HG03280 (cell line): ENCODE data around the gene SELP.
A peak's percentile ranks its signal among the peaks of the same experiment; 100 is the strongest.

Experiments
- ATAC-seq: cut with Tn5 transposase; IDR thresholded peaks from one replicate; pipeline ENCODE4 v1.9.1; 2021; ENCODE audit warnings: mild to moderate bottlenecking, moderate library complexity; ENCODE audit not compliant: unreplicated experiment

The SELP gene

DNA sequence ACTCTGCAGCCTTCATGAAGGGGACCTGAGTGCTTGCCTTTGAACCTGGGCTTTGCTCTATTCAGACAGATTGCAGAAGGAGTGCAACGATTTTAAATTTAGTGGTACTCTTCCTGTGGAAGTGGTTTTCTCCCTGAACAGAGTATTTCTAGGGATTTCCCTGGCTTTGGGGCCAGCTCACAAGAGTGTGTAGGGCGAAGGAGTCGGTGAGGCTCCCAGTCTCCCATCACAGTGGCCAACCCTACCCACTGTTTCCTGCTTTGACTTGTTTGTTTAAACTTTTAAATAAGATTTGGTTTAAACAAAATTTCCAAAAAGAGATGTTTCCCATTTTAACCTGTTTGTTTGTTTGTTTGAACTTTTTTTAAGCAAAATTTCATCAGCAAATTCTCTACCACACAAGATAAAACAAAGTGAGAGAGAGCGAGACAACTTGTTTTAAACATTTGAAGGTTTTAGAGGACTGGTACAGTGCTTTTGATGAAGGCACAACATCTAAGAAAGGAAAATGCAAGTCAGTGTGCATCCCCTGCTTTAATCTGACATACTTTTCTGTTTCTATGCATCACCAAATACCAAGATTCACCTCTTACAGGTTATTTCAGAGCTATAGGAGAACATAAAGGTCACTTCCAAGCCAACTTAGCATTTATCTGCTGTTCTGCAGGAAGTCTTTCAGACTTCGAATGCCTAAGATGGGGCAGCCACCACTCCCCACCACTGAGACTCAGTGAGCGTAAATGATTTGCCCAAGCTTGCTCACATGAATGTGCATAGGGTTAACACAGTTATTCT lies 6.6 kb downstream of the SELP start:
- ATAC-seq, result no peak

DNA sequence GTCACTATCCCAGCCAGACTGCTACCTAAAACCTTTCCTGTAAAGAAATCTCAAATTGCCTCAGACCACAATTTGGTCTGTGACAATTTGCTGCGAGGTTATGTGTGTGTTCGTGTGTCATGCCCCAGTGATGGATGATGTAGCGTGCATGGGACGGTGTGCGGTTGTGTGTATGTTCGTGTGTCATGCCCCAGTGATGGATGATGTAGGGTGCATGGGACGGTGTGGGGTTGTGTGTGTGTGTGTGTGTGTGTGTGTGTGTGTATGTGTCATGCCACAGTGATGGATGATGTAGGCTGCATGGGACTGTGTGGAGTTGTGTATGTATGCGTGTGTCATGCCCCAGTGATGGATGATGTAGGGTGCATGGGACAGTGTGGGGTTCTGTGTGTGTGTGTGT lies 9.4 kb downstream of the SELP start:
- no peak for ATAC-seq

DNA sequence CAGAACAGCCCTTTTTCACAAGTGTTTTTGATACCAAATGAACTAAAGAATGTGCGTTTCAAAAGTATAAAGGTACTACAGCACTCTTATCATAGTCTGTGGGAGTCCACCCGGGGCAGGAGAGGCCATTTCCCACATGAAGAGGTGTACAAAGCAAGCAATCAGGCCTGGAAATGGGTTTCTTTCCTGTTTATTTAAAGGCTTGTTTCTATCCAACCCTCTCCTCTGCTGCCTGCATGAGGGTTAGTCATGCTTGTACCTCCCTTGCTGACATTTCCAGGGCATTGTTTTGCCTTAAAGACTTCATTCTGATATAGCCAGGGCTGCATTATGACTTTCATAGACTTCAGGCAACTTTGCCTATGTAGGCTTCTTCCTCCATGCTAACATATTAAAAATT lies 11.6 kb downstream of the SELP start:
- ATAC-seq, result no peak

DNA sequence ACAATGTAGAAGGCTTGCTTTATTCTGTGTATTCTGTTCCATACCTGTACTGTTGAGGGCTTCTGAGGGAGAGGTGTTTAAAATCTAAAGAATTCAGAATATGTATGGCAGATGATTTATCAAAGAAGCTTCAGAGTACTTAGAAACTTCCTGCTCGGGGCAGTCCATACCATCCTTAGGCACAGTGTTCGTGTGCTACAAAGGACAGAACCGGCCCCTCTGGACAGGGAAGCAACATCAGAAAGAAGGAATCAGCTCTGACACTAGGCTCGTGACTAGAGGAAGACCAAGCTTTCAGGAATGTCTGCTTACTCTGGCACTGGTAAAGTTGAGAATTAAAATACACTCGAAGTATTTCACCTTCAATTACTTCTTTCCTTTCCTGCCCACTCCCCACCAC lies 14.1 kb downstream of the SELP start:
- no peak for ATAC-seq

DNA sequence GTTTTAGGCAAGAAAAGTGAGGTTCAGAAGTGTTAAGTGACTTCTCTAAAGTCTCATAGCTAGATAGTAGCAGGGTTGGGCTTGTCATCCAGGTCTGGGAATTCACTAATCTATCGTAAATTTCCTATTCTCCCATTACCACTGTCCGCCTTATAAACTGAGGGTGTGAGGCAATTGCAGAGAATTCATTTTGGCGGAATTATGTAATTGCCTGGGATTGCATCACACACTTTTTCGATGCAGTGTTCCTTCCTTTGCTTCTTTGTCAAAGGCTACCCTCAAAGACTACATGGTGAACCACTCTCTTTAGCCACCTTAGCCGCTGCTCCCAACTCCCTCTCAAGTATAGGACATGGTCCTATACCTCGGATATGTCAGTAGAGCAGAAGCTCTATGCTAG lies 19.1 kb downstream of the SELP start:
- ATAC-seq, result no peak

DNA sequence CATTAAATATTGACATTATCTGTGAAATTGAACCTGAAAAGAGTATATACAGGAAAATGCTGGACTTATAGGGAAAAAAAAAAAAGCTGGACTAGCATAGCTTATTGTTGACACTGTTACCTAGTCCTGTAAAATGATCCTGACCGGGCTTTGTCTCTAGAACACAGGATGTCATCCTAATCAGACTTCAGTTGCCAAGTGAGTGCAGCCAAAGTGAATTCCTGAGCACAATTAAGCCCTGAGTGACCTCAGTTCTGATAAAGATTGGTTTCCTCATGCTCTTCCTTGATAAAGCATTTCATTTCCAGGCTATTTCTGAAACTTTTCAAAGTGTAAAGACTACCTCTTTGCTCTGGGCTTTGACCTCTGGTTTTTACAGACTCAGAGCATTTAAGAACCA lies 19.8 kb downstream of the SELP start:
- no peak for ATAC-seq

DNA sequence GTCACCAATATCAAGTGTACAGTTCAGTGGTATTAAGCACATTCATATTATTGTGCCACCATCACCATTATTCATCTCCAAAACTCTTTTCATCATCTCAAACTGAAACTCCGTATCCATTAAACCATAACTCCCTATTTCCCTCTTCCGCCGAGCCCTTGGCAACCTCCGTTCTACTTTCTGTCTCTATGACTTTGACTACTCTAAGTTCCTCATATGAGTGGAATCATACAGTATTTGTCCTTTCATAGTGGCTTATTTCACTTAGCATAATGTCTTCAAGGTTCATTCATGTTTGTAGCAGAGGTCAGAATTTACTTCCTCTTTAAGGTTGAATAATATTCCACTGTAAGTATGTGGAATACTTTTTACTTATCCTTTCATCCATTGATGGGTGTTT lies 21.7 kb downstream of the SELP start:
- ATAC-seq, result no peak

DNA sequence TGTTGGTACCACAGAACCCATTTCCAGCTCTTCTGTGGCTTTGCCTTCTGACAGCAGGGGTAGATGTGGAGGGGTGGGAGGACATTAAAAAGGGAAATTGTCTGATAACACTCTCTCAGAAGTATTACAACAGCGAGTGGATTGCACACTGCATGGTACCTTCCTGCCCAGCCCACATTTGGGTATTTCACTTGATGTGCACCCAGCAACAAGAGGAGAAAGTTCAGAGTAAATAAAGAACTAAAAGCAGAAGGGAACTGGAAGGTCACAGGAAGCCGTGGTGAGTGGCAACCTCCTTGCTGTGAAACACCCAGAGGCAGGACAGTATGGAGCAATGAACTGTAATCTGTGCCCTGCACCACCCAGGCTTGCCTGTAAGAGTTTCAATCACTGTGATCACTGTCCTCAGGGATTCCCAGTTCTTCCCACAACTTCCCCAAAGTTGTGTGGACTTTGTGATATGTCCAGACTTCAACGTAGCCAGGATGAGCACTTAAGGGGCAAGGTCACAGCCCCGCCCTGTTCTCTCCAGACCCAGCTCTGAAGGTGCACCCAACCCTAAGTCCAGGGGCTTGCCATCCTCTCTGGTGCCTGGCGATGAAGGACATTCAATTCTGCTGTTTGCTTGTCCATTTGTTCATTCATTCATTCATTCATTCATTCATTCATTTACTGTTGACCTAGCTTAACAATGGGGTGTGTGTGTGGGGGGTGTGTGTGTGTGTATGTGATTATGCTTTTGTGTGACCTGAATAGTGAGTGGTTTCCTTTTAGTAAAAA lies 25.0 kb downstream of the SELP start:
- no peak for ATAC-seq

DNA sequence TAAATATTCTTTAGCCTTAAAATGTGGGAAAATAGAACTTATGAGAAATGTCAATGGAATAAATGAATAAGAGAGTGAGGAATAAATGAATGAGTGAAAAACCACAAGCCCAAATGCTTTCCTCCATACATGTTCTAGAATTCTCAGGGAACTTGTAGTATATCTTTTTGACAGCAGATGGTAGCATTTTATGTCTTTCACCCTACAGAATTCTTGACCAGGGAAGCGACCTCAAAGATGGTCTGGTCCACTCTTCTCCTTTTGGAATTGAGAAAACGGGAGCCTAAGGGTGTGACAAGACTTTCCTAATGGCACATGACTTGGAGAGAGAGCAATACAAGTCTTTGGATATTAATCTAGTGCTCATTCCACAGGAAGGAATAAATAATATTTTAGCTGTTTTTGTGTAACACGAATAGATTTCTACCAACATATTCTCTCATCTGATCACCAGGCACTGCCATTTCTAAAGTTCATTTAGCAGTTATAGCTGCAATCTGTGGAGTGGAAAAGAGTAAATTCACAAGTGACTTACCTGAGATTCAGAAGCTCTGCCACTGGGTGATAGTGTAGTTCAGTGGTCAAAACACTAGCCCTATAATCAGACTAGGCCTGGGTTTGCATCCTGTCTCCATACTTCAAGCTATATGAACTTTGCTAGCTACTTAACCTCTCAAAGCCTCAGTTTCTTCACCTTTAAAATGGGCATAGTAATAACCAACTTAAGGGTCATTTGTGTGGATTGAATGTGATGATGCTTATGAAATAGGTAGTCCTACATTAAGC lies 28.6 kb downstream of the SELP start:
- ATAC-seq, result peak; percentile 57

DNA sequence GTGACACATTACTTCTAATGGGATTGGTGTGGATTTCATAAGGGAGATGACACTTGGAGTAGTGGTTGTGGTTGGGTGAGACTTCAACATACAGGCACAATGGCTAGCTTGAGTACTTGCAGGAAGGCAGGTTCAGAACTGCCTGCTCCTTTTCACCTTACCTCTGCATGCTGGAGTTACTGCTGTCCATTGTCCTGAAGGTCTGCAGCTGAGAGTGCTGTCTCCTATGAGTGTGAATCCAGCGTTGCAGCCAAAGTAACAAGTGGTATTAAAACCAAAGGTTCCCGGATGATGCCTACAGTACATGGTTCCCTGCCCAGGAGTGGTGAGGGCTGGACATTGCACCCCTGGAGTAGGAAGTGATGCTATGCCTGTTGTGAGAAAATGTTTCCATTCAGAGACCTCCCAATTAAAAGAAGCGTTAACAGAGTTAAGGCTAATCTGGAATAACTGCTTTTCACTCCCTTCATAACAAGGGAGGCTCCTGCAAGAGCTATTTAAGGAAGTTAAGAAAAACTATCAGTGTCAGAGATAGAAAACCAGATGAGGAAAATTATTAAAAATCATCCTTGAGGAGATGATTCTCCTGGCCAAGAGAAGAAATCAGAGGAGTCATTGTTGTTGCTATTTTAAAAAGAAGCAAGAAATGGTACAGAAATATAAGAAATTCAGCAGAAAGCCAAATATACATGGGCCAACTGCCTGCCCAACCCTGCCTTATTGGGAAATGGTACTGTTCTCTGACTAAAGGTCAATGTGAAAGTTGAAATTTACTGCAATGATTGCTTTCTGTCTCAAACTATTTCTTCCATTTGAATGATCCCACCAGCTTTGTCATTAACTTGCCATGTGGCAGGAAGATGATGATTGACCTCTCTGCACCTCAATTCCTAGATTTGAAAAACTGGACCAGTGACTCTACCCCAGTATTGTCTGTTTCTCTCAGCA lies 33.9 kb downstream of the SELP start:
- no peak for ATAC-seq

DNA sequence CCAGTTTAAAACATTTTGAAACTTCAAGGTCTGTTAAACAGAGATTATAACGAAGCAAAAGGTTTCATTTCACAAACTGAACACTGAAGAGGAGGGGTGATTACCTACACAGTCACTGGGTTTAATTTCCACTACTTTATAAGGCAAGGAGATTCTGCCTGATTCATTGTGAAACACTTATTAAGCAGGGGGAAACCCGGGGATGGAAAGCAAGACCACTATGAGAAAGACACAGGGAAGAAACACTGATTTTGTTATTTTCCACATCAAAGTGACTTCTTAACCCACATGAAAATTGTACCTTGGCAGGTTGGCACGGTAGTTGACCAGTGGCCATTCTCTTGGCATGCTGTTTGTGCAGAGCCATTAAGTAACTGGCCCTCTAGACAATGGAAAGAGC lies 35.5 kb downstream of the SELP start:
- ATAC-seq, result no peak

DNA sequence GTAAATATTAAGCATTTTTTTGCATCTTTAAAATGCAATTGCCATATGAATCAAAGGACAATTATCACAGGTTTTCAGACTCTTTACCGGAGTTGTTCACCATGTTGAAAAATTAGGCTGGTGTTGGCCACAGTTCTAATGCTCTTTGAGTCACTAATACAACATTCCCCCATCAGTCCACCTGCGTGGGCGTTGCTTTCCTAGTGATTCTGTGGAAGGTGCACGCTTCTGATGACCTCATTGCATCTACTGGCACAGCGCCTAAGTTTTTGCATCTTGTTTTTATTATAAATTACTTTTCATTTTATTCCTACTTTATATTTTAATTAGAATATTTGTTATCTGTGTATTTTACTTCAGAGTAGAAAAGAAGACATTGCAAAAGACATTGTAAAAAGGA lies 39.0 kb downstream of the SELP start:
- no peak for ATAC-seq

DNA sequence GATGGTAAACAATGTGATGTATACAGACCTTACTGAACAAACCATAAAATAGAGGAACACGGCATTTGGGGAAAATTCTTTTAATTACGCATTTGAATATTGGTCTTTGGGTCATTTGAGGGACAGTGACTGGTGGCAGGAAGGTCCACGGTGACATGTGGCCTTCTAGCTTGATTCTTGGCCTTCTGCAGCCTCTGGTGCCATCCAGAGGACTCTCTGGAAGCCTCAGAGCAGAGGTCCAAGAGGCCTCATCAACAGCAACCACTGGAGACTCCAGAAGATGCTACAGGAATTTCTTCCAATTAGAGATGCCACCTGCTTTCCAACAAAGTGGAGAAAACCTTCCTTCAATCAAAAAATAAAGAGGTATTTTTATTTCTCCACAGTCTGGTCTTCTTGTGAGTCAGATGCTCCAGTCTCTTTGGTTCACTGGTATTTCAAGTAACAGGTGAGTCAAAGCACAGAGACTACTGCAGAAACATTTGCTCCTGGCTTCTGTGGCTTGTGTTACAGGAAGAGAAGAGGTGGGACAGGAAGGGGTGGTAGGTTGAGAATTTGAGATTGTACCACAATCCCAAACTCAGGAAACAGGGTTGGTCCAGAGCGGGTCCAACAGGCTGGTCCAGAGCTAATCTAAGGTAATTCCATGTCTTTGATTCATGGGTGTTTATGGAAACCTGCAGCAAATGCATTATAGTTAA lies 41.0 kb downstream of the SELP start:
- ATAC-seq, result no peak

DNA sequence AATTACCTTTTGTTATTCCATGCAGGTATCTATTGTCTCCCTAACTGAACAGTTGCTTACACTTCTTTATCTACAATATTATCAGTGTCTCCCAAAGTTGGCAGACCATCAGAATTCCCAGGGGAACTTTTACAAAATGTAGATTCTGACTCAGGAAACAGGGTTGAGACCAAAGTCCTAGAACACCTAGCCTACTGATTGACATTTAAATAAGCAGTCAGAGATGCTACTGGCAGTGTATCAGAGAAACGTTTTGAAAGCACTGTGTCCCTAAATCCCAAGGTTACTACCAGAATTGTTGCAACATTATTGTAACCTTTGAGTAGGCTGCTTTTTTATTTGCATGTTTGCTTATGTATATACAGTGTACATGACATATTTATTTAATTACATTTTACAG lies 41.8 kb downstream of the SELP start:
- no peak for ATAC-seq

DNA sequence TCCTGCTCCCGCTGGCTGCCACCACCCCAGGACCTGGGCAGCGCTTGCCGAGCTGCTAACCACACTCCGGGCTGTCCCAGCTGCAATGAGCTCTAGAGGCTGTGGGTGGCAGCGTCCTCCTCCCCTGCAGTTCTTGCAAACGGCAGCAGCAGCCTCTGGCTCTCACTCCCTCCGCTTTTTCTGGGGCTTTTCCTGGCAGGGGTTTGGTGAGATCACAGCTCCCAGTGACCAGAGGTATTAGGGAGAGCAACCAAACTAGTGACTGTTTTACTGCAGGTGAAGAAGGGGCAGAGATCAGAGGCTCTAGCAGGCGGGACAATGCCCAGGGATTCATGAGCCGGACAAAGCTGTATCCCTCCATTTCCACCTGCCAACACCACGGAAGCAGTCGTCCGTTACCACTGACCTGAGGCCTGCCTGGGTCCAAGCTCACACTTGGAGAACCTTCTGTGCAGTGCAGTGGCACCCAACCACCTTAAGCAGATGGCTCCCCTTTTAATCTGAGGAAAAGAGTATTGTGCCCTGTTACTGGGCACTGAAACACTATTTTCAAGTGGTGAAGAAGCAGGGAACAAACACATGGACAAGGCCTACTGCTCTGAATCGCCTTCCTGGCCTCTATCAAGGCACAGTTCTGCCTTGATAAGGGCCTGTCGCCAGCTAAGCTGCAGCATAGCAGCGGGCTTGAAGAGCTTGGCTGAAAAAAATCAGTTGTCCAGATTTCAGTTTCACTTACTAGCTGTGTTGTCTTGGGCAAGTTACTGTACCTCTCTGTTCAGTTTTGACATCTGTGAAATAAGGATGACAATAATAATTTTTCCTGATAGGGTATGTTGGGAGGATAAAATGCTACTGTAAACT lies 43.3 kb downstream of the SELP start, which contains the start of gene F5:
TSS of gene F5 (minus strand) at position 87 of the 861 bp plus-strand sequence. CDS start 95 bp downstream, outside the sequence.
- ATAC-seq, result no peak

DNA sequence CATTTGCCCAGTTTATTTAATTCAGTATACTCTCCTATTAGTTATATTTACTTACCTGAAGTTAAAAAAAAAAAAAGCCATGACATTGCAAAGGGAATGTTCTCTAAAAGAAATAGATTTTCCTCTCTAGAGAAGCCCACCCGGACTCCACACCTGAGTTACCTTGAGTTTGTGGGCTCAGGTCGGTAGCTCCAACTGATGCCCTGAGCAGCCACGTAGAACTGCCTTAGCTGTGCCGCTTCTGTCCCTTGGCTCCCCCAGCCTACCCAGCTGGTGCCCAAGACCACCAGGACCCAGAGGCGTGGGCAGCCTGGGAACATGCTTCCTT lies 43.9 kb downstream of the SELP start:
- ATAC-seq, result no peak

DNA sequence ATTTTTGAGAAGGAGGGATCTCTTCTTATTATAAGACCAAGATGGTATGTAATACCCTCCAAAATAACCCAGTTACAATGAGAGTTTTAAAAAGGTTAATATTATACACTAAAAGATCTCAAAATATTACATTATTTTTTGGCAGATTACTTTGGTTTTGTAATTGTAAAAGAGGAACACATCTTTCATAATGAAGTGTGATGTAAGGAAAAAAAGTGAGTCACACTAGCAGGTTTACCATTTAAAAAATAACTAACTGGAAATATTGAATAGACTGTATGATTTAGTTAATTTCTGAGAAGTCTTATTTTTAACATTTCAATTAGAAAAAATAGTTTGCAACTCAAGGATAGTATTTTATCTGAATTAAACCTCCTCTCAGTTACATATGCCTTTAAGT lies 44.7 kb downstream of the SELP start:
- no peak for ATAC-seq

DNA sequence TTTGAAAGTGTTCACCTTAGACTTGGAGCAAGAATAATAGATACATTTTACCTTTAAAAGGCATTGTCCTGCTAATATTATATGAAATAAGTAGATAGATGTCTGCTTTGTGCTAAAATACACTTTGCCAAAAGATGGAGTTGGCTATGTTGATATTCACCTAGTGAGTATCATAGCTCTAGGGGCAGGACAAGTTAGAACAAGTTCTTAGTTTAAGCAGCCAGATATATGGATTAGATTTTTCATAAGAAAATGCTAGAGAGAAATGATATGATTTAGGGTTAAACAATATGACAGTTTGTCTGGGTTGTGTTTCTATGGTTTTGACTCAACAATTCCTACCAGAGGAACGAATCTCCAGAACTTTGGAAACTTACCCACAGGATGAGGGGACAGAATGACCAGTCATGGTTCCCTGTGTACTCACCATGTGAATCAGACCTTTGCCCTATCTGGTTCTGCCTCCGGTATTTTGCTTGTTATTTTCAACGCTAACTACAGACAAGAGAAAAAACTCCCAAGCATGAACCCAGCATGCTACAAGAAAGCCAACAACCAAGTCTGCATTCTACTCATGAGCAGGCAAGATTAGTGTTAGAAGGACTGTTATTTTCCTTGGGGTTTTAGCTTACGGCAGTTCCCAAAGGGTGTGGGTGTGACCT lies 45.3 kb downstream of the SELP start:
- no peak for ATAC-seq
